ENCODE measurements around the gene IQCH.

Gene IQCH

GRCh38 chr15:67369359-67369998 is 114.9 kb downstream of the IQCH start:
- in situ Hi-C loops (cut with HindIII; ENCODE audit: low sequenced_read_pairs): no loop called here
- H3K4me3 ChIP-seq (ENCODE audit: low read depth, low read length): no peak overlapping the region
- no peak for DNase-seq (ENCODE audit: low read depth)
- no peak for TF ChIP-seq CTCF (IDR thresholded peaks at IDR 0.05; ENCODE audit: low read depth, low read length, missing control alignments)

DNA sequence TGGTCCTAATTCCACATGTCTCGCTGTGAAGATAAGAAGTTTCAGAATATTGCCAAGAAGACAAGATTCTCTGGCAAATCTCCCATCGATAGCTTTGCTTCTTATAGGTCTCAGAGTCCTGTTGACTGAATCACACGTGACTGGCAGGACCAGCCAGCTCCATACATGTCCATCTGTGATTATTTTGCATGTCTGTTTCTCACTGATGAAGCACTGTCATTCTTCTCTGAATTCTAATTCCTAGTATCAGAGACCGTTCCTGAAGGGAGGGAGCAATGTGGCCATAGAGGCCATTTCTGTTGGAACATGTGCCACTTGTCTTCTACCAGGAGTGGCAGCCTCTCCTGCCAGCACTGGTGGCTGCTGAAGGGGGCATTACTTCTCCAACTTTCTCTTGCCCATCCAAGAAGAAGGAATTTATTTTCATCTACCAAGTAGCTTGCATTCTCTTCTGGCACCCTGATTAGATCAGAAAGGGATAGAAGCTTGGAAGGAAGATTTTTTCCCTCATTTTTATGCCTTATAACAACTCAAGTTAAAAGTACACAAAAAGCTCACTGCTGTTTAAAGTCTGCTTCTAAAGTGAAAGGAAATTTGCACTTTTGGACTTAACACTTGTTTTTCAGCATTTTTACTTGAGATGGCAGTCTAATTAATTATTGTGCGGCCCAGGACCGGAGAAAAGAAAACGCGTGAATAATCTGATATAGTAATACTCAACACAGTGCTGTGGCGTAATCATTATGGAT is 115.8 kb downstream of the IQCH start:
- no peak for DNase-seq (ENCODE audit: low read depth)
- no peak for TF ChIP-seq CTCF (IDR thresholded peaks at IDR 0.05; ENCODE audit: low read depth, low read length, missing control alignments)
- in situ Hi-C loops (cut with HindIII; ENCODE audit: low sequenced_read_pairs): no loop called here
- no peak overlapping the region for H3K4me3 ChIP-seq (ENCODE audit: low read depth, low read length)

DNA sequence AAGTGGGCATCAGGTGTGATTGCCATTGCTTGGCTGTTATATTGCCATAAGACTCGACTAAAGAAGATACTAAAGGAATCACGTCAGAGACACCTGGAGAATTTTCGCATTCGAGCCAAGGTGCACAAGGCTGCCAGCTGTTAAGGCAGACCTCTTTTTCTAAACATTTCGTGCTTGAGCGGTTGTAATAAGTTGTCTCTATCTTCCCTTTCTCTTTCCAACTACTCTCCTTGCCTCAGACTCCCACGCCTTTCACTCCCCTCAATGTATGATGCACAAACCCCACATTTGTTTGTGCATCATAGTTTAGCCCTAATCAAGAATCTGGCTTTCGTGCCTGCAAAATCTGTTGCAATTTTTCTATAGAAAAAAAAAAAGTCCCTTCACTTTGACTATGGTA is 118.0 kb downstream of the IQCH start:
- no peak for TF ChIP-seq CTCF (IDR thresholded peaks at IDR 0.05; ENCODE audit: low read depth, low read length, missing control alignments)
- DNase-seq (ENCODE audit: low read depth): no peak
- H3K4me3 ChIP-seq (ENCODE audit: low read depth, low read length): no peak overlapping the region
- in situ Hi-C loops (cut with HindIII; ENCODE audit: low sequenced_read_pairs): no loop called here

DNA sequence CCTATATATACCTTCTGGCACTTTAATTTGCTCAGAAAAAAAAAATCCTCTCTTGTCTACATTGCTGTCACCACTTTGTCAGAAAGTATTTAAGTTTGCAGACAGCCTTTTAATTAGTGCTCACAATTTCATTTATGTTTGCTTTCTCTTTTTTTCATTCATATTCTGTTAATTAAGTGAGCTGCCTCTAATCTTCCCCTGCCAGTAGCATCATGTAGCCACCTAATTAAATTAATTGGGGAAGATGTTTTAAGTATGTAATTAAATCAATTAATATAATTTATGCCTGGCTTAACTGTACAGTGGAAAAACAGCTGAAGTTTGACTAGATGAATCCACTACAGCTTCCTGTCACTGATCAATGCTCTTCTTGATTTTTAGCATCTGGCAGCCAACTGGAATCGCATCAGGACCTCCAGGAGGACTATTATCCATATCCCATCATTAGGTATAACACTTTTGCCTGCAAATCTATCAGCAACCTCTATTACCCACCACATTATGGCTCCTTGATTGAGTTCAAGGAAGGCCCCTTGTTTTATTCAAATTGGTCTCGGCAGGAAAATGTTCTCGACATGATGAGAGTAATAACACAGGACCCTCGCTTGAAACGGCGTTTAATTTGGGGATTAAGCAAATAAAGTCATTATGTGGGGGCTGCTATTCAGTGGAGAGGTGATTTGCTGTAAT is 118.5 kb downstream of the IQCH start:
- in situ Hi-C loops (cut with HindIII; ENCODE audit: low sequenced_read_pairs): no loop called here
- no peak for TF ChIP-seq CTCF (IDR thresholded peaks at IDR 0.05; ENCODE audit: low read depth, low read length, missing control alignments)
- DNase-seq (ENCODE audit: low read depth): no peak
- no peak overlapping the region for H3K4me3 ChIP-seq (ENCODE audit: low read depth, low read length)

DNA sequence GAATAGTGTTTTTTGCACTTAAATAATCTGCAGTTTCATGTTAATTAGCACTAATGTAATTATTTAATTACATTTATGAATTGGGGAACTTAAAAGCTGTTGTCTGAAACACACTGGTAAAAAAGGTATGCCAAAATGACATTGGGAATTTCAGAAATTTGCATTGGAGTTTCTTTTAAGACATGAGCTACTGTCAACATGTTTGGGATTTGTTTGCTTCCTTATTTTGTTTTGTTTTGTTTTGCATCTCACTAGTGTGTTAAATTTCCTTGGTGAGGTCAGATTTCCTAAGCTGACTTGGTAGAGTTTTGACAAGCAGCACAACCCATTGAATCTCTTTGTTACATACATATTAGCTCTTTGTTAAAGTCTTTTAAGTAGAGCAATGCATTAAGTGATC is 119.4 kb downstream of the IQCH start:
- TF ChIP-seq CTCF (IDR thresholded peaks at IDR 0.05; ENCODE audit: low read depth, low read length, missing control alignments): no peak
- no peak for DNase-seq (ENCODE audit: low read depth)
- in situ Hi-C loops (cut with HindIII; ENCODE audit: low sequenced_read_pairs): no loop called here
- H3K4me3 ChIP-seq (ENCODE audit: low read depth, low read length): no peak overlapping the region

DNA sequence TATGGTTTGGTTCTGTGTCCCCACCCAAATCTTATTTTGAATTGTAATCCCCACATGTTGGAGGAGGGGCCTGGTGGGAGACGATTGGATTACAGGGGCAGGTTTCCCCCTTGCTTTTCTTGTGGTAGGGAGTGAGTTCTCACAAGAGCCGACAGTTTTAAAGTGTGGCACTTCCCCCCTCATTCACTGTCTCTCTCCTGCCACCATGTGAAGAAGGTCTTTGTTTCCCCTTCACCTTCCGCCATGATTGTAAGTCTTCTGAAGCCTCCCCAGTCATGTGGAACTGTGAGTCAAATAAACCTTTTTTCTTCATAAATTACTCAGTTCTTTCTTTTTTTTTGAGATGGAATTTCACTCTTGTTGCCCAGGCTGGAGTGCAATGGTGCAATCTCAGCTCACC is 124.9 kb downstream of the IQCH start:
- no peak for DNase-seq (ENCODE audit: low read depth)
- no peak overlapping the region for H3K4me3 ChIP-seq (ENCODE audit: low read depth, low read length)
- no peak for TF ChIP-seq CTCF (IDR thresholded peaks at IDR 0.05; ENCODE audit: low read depth, low read length, missing control alignments)
- in situ Hi-C loops (cut with HindIII; ENCODE audit: low sequenced_read_pairs): loop anchor here (5.0 kb wide), 1 partner anchor 42 kb away; no protein-coding TSS in a partner anchor
